ENCODE measurements around the gene OTUD7B.

Gene OTUD7B

DNA sequence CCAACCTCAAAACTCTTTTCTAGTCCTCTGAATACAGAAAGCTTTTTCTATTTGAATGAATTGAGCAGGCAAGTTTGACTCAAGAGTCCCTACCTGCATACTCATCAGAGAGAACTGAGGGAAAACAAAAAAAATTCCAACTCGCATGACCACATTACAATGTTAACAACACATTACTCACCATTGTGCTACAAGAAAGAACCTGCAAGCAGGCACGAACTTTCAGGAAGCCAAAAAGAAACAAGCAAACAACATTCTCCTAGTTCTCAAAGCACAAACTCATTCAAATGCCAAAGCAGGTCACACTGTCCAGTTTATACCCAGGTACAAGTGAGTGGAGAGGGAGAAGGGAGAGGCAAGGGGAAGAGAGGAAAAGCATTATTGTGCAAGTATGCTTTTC is 14.6 kb downstream of the OTUD7B start:
- TF ChIP-seq, protein P1, sequence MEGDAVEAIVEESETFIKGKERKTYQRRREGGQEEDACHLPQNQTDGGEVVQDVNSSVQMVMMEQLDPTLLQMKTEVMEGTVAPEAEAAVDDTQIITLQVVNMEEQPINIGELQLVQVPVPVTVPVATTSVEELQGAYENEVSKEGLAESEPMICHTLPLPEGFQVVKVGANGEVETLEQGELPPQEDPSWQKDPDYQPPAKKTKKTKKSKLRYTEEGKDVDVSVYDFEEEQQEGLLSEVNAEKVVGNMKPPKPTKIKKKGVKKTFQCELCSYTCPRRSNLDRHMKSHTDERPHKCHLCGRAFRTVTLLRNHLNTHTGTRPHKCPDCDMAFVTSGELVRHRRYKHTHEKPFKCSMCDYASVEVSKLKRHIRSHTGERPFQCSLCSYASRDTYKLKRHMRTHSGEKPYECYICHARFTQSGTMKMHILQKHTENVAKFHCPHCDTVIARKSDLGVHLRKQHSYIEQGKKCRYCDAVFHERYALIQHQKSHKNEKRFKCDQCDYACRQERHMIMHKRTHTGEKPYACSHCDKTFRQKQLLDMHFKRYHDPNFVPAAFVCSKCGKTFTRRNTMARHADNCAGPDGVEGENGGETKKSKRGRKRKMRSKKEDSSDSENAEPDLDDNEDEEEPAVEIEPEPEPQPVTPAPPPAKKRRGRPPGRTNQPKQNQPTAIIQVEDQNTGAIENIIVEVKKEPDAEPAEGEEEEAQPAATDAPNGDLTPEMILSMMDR (IDR thresholded peaks at IDR 0.05; ENCODE audit: borderline replicate concordance, control extremely low read depth, extremely low read depth, insufficient read depth, missing control alignments), result no peak
- no peak for DNase-seq (ENCODE audit: low spot score)

DNA sequence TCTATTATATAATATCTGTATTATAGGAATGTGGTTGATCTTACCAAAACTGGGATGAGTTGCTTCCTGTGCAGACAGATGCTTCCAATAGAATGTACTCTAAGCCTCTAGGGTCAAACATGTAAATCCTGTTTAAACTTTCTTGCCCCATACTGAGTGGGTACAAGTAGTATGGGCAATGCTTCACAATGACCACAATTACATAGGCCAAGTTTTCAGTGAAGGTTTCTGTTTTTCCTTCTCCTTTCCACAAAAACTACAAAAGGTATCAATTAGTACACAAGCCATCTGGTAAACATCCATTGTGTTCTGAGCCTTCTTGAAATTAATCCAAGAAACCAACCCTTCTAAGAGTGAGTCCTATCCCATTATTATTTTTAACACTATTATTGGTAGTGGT is 16.8 kb downstream of the OTUD7B start:
- in situ Hi-C loops (cut with MboI; ENCODE audit: low sequenced_read_pairs, unreplicated experiment), result no loop called here
- TF ChIP-seq, protein P1 (IDR thresholded peaks at IDR 0.05; ENCODE audit: borderline replicate concordance, control extremely low read depth, extremely low read depth, insufficient read depth, missing control alignments), result no peak
- no peak for DNase-seq (ENCODE audit: low spot score)

More for the DNA sequence above, 14.6 kb downstream of the OTUD7B start:
- in situ Hi-C loops (cut with MboI; ENCODE audit: low sequenced_read_pairs, unreplicated experiment), result no loop called here

DNA sequence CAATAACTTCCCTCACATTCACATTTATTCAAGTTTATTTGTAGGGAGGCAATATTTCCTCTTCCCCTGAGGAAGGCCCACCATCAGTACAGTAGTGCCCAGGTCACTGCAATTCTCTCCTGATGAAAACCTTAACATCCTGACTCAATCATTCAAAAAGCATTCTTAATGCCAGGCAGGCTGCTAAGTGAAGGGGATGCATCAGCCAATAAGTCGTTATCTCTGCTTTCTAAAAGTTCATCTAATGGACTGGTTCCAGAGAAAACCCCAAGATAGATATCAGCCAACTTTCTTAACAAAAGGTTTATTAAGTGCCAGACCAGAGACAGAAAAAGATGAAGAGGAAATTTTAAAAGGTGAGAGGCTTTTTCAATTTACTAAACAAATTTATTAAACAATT is 17.3 kb downstream of the OTUD7B start:
- no peak for DNase-seq (ENCODE audit: low spot score)
- TF ChIP-seq, protein P1 (IDR thresholded peaks at IDR 0.05; ENCODE audit: borderline replicate concordance, control extremely low read depth, extremely low read depth, insufficient read depth, missing control alignments), result no peak
- in situ Hi-C loops (cut with MboI; ENCODE audit: low sequenced_read_pairs, unreplicated experiment), result no loop called here

DNA sequence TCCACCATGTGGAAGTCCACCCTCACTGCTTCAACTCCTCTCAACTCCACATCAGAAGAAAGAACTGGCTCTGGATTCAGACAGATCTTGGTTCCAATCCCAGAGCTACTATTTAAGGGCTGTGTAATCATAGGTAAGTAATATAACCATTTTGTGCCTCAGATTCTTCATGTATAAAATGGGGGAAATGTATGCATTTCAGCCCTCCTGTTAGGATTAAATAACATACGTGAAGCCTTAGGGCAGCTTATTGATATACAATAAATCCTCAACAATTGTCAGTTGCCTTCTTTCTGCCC is 23.3 kb downstream of the OTUD7B start:
- TF ChIP-seq, protein P1 (IDR thresholded peaks at IDR 0.05; ENCODE audit: borderline replicate concordance, control extremely low read depth, extremely low read depth, insufficient read depth, missing control alignments), result no peak
- in situ Hi-C loops (cut with MboI; ENCODE audit: low sequenced_read_pairs, unreplicated experiment), result no loop called here
- no peak for DNase-seq (ENCODE audit: low spot score)

DNA sequence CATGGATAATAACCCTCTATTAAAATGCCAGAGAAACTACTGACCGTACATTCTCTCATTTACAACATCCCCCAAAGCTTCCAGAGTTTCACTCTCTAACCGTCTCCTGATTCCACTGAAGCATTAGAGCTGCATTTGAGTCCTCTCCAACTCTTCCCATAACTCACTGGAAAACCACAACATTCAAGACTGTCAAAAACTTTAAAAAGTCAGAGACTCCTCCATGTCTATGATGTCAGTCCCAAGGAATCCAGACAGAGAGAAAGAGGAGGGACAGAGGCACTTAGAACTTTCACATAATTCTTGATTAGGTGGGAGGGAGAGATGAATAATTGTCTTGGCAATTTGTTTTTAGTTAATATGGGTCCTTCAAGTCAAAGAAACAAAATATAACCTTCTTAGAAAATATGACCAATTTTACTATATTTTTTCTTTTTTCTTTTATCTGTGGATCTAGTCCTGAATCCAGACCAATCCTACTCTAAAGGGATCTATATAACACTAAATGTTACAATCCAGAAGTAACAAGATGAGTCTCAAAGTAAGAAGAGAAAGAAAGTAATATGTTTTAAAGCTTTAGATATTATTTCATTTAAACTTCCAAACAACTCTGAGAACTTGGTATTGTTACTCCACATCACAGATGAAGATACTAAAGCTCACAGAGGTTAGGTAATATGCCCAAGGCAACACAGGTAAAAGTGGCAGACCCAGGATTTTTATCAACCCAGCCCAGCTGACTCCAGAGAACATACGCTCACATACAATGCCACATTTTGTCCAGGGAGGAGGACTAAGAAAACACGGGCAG is 23.8 kb downstream of the OTUD7B start:
- DNase-seq (ENCODE audit: low spot score), result no peak
- in situ Hi-C loops (cut with MboI; ENCODE audit: low sequenced_read_pairs, unreplicated experiment), result no loop called here
- TF ChIP-seq, protein P1 (IDR thresholded peaks at IDR 0.05; ENCODE audit: borderline replicate concordance, control extremely low read depth, extremely low read depth, insufficient read depth, missing control alignments), result no peak

DNA sequence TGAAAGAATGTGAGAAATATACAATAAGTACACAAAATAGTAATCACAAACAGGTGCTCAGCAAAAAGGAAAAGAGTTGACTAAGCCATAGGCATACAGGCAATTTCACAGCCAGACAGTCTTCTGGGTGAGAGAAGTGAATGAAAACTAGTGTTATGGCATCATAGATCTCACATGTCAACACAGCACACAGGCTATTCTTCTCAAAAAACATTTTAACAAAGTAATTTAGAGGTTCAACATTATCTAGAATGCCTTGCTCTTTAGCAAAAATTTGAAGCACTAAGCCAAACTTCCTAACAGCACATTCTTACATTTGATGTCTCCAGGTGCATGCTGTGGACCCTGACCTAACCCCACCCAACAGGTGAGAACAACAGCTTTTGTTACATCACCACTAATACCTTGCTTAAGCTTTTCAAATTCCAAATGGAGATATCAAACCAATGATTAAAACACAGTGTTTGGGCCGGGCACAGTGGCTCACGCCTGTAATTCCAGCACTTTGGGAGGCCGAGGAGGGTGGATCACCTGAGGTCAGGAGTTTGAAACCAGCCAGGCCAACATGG is 30.5 kb downstream of the OTUD7B start:
- in situ Hi-C loops (cut with MboI; ENCODE audit: low sequenced_read_pairs, unreplicated experiment), result no loop called here
- DNase-seq (ENCODE audit: low spot score), result no peak
- TF ChIP-seq, protein P1 (IDR thresholded peaks at IDR 0.05; ENCODE audit: borderline replicate concordance, control extremely low read depth, extremely low read depth, insufficient read depth, missing control alignments), result no peak

Data from GM13976 (cell line).